Midbrain (tissue), 1 donor: ENCODE data around the gene LTO1.
"Not testable (repeated sequence)": the region's sequence is repeated elsewhere in the genome, so short reads cannot be mapped to it uniquely, and the experiment has no call there.

Experiments
- DNase-seq: peaks from one replicate; lab custom pipeline; 2025; lab: John Stamatoyannopoulos, UW

The LTO1 gene

GRCh38 chr11:69634590-69634989 is 40.6 kb downstream of the LTO1 start:
- no peak for DNase-seq

GRCh38 chr11:69634069-69634468 is 41.1 kb downstream of the LTO1 start:
- no peak for DNase-seq

- DNase-seq, result no peak
Observed at GRCh38 chr11:69632900-69633299, 42.3 kb downstream of the LTO1 start.

GRCh38 chr11:69630424-69630823 is 44.7 kb downstream of the LTO1 start:
- no peak for DNase-seq

- DNase-seq, result no peak
Observed at GRCh38 chr11:69630017-69630416, 45.1 kb downstream of the LTO1 start.

- no peak for DNase-seq
Observed at GRCh38 chr11:69627551-69627950, 47.6 kb downstream of the LTO1 start.

GRCh38 chr11:69625476-69625875 is 49.7 kb downstream of the LTO1 start:
- no peak for DNase-seq

- no peak for DNase-seq
Observed at GRCh38 chr11:69624293-69624692, 50.9 kb downstream of the LTO1 start.

- DNase-seq, result not testable (repeated sequence)
Observed at GRCh38 chr11:69622097-69622681, 53.0 kb downstream of the LTO1 start.

- DNase-seq, result no peak
Observed at GRCh38 chr11:69620683-69621290, 54.4 kb downstream of the LTO1 start.

- no peak for DNase-seq
Observed at GRCh38 chr11:69618237-69618636, 56.9 kb downstream of the LTO1 start.

GRCh38 chr11:69617682-69618081 is 57.5 kb downstream of the LTO1 start:
- DNase-seq, result no peak

- DNase-seq, result no peak
Observed at GRCh38 chr11:69617220-69617619, 57.9 kb downstream of the LTO1 start.
